Measurements from ENCODE around the gene CATSPER3. TPM values are rescaled to one million over a fixed set of nuclear protein-coding genes. Genes with fewer than 3 reads are reported as not detected.

CATSPER3 gene
- total RNA-seq, 1 donor from 2014 or later, result under 0.01 TPM

GRCh38 chr5:135010502-135011354, 43.0 kb downstream of the CATSPER3 start:
- no peak for DNase-seq (ENCODE audit: low read depth in 2 of 2)

DNA sequence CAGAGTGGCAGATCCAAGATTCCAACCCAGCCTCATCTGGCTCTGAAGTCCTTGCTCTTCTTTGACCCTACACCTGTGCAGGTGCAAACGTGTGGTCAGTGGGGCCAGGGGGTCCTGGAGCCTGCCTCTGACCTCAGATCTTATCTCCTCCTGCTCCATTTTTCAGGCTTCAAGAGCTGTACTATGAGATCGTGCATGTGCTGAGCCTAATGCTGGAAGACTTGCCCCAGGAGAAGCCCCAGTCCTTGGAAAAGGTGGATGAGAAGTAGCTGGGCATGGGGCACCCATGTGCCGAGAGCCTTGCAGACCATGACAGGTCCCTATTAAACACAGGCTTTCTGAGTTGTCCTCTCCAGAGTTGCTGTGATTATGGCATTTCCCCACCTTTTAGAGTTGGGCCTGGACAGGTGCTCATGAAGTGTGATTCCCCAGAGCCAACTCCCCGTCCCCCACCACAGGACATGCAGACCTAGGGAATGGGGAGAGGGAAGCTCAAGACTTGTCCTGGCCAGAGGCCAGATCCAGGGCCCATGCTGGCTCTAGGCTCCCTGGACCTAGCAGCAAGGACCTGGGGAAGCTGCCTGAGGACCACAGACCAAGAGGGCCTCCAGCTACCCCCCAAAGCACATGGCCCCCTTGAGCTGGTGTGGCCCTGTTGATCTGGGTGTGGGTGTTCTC, 43.8 kb downstream of the CATSPER3 start:
- DNase-seq (ENCODE audit: low read depth in 2 of 2), result no peak

DNA sequence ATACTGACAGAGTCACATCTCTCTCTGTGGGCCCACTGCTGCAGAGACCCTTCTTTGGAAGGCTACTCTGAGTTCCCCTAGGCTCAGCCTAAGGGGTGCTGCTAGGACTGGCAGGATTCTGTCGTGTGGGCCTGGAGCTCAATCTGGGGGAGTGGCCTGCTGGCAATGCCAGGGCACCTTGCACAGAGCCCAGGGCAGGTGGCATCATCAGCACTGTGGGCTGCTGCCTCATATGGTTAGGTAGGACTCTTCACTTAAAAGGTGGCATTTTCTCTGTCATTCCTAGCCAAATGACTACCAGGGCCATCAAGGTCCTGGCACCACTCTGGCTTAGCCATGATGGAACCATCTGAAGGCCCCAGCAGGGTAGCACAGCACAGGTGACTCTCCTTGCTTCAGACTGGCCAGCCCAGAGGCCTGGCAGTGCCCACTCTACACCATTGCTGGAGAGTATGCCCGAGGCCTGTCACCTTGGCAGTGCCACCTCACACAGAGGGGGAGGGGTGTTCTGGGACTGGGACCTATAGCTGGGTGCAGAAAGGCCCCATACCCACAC, 44.4 kb downstream of the CATSPER3 start:
- DNase-seq (ENCODE audit: low read depth in 2 of 2), result no peak

DNA sequence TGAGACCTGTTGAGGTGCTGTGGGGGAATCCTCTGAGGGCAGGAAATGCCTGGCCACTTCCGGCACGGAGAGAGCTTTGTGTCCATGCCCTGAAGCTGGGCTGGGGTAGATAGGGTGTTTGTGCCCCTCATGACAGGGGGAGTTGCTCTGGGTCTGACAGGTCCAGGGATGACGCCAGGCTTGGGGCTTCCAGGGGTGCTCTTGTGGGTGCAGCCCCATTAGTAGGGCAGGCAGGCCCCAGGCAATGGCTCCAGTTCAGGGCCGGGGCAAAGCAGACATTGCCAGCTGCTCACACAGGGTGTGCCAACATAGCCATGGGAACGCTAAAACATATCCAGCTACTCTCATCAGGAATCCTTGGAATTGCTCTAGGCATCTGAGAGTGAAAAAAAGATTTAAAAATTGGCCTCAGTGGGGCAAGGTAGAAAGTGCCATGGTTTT, 45.3 kb downstream of the CATSPER3 start:
- no peak for DNase-seq (ENCODE audit: low read depth in 2 of 2)

DNA sequence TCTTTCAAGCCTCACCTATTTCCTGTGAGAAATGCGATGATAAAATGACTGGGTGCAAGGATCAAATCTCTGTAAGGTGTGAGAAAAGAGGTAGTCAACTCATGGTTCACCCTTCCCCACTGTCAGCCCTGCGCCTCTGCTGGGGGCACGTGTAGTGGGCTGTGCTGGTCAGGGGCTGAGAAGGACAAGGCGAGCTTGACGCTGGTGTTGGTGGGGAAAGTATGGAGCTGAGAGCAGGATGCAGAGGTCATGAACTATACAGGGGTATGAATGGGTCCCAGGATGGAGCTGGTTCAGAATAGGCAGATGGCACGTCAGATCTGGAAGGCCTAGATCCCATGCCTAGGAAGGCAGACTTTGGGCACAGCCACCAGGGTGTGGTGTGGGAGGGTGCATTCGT, 45.7 kb downstream of the CATSPER3 start:
- DNase-seq (ENCODE audit: low read depth in 2 of 2), result no peak

- DNase-seq (ENCODE audit: low read depth in 2 of 2), result no peak
Observed at GRCh38 chr5:135013947-135014570, 46.4 kb downstream of the CATSPER3 start.

DNA sequence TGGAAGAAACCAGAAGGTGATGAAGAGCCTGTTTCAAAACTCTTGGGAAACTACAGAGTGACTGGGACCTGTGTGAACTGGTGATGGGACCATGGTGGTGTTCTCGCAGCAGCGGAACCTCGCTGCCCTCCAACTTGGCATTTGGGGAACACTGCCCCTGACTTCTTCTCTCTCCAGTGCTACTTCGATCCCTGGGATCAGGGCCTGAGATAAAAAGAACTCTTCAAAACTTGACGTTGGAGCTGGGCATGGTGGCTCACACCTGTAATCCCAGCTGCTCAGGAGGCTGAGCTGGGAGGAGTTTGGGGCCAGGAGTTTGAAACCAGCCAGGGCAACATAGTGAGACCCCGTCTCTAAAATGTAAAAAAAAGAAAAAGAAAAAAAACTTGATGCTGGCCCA, 48.2 kb downstream of the CATSPER3 start:
- no peak for DNase-seq (ENCODE audit: low read depth in 2 of 2)

GRCh38 chr5:135016861-135017290, 49.2 kb downstream of the CATSPER3 start:
- no peak for DNase-seq (ENCODE audit: low read depth in 2 of 2)

DNA sequence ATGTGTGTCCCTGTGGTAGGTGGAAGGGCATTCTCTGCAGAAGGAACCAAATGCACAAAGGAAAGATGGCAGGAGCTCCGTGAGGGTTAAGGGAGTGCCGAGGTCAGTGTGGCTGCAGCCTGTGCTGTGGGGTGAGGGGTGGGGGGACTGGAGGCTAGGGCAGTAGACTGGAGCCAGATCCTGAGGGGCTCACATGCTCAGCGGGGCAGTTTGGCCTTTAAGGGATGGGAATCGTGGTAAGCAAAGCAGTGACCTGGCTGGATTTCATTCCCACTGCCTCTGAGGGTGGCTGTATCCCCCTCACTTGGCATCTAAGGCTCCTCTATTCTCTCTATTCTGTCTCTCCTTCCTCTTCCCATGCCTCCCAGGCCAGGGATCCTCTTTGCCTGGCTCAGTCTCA, 50.8 kb downstream of the CATSPER3 start:
- no peak for DNase-seq (ENCODE audit: low read depth in 2 of 2)

- DNase-seq (ENCODE audit: low read depth in 2 of 2), result no peak
Observed at GRCh38 chr5:135019314-135019713, 51.6 kb downstream of the CATSPER3 start.

DNA sequence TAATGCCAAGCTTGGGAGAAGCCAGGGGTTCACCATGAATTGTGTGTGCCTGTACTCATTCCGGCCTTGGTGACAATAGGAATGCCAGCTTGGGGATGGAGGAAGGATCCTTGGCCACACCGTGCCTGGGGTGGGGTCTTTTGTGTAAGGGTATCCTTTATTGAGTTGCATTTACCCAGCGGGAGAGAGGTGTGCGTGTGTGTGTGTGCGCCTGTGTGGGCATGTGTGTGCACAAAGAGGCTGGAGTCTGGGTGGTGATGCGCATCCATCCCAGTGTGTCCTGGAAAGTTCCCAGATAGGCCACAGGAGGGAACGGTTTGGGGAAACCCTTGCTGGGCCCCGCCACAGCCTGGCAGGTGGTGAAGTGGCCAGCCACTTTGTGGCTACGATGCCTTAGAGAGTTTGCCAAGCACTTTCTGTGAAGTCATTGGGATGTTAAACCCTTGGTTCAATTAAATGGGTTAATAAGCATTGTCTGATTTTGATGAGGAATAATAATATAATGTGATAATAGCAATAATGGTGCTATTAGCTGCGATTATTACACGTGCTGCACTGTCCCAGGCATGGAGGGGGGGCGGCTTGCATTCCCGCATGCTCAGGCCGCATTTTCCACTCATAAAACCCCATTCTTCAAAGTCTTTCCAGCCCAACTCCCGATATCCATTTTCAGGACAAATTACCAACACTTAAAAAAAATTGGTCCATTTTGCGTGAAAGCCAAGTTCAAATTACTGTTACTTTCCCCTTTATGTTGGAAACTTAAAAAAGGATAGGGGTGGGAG, 52.6 kb downstream of the CATSPER3 start:
- DNase-seq (ENCODE audit: low read depth in 2 of 2), result no peak

DNA sequence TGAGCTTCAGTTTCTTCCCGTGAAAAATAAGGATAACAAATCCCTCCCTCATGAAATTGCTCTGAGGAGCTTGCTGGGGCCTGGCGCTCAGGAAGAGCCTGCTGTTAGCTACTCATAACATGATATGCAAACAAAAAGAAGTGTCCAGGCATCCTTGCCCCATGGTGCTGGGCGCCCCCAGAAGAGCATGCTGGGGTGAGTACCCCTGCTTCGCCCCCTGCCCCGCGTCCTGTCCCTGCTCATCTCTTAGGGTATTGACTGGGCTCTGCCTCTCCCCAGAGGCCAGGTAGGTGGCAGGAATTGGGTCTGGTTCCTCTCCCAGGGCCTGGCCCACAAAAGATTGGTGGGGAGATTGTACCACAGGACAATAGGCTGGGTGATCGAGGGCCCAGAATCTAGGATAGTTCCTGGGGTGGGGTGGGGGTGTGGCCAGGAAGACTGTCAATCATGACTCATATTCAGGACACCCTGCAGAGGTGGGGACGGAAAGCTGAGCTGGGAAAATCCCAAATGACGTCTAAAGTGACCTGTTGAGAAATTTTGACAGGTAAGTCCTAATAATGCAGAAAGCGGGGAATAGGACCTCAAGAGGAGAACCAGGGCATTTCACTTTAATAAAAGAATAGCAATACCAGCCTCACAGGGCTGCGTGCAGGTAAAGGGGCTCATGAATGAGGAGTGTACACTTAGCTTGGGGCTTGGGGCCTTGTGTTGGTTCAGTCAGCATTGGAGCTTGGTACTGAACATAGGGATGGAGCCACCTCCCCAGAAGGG, 57.4 kb downstream of the CATSPER3 start:
- no peak for DNase-seq (ENCODE audit: low read depth in 2 of 2)

GRCh38 chr5:135025730-135026644, 58.3 kb downstream of the CATSPER3 start:
- no peak for DNase-seq (ENCODE audit: low read depth in 2 of 2)

DNA sequence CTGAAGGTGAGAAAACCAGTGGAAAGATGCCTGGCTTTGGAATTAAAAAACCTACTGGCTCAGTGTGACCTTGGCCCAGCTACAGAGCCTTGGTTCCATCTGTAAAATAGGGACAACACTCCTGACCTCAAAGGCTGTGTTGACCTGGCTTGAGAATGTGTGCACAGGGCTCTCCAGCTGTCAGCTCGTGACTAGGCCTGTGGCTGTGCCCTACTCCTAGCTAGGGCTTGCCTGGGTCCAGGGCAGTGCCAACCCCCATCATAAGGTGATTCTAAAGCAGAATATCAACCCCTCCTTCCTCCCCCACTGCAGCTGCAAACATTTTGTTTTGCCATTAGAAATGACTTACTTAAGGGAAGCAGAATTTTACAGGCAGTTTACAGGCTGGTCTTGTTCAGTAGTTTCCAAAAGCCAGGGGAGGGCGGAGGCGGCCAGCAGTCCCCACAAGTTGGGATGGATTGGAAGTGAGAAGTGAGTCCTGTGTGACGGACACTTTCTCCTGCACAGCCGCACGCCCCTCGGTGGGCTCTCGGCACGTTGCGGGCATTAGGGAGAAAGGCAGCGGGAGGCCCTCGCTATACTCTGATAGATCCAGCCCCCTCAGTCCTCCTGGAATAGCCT, 59.0 kb downstream of the CATSPER3 start:
- no peak for DNase-seq (ENCODE audit: low read depth in 2 of 2)

DNA sequence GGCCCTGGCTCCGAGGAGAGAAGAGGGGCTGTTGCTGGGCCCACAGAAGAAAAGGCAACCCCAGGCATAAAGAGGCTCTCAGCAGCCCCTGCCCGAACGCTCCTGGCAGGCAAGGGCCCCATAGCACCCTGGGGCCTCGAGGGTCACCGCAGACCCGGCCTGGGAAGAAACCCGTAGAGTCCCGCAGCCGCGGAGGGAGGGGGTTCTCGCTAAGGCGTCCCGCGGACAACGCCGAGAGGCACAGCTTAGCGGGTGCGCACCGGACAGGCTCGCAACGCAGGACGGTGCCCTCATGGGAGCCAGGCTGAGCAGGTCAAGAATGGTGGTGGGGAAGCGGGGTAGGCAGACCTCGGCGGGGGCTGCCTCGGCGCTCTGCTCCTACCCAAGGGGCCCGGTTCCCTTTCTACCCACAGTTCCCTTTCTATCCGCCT, 59.6 kb downstream of the CATSPER3 start:
- no peak for DNase-seq (ENCODE audit: low read depth in 2 of 2)

GRCh38 chr5:135027697-135028615, 60.2 kb downstream of the CATSPER3 start:
- no peak for DNase-seq (ENCODE audit: low read depth in 2 of 2)

- no peak for DNase-seq (ENCODE audit: low read depth in 2 of 2)
Observed at GRCh38 chr5:135028791-135029476, 61.2 kb downstream of the CATSPER3 start.
